Tibial artery (tissue), 4 donors: ENCODE data around the gene GATAD2B.

ENCODE experiments used
- DNase-seq, 2 donors: peaks; one replicate each; pipeline ENCODE4 v3.0.0-alpha.2; 2019
- H3K27ac ChIP-seq, 2 donors: fragments of 200-600 bp; sonication (generic) in 1 of 2; 1 replicate in 1 of 2; 2 replicates in 1 of 2; pipeline ENCODE4 v1.5.1; 2018 to 2019; ENCODE audit warnings: mild to moderate bottlenecking in 1 of 2
- H3K27me3 ChIP-seq, 2 donors: fragments of 200-600 bp; sonication (generic) in 1 of 2; one replicate each; pipeline versions ENCODE4 v1.5.1 to v1.6.0; 2016 to 2019
- H3K36me3 ChIP-seq, 3 donors: fragments of 200-600 bp; sonication (generic) in 2 of 3; one replicate each; pipeline ENCODE4 v1.5.1; 2016 to 2019; ENCODE audit warnings: mild to moderate bottlenecking in 2 of 3
- H3K4me1 ChIP-seq, 4 donors: fragments of 200-600 bp; sonication (generic) in 2 of 4; 1 replicate in 3 of 4; 2 replicates in 1 of 4; pipeline ENCODE4 v1.5.1; 2016 to 2019
- H3K4me3 ChIP-seq, 2 donors: fragments of 200-600 bp; sonication (generic) in 1 of 2; 1 replicate in 1 of 2; 2 replicates in 1 of 2; pipeline ENCODE4 v1.5.1; 2018 to 2019; ENCODE audit warnings: mild to moderate bottlenecking in 2 of 2
- H3K9me3 ChIP-seq, 3 donors: fragments of 200-600 bp; sonication (generic) in 1 of 3; one replicate each; pipeline ENCODE4 v1.5.1; 2016 to 2019
- intact Hi-C: fragments of 100-400 bp; cut with DNase I; formaldehyde crosslinking; loops from one replicate; pipeline ENCODE4 v1.15.0; 2023; ENCODE audit warnings: low total_unique reads
- TF ChIP-seq, protein P1 (sequence below), 2 experiments: fragments of 200-600 bp in 1 of 2; fragments of 450-650 bp in 1 of 2; IDR thresholded peaks; one replicate each; pipeline ENCODE4 v1.5.1; 2017 to 2019; ENCODE audit warnings: antibody characterized with exemption in 2 of 2, mild to moderate bottlenecking in 1 of 2, moderate library complexity in 1 of 2

GATAD2B gene

DNA sequence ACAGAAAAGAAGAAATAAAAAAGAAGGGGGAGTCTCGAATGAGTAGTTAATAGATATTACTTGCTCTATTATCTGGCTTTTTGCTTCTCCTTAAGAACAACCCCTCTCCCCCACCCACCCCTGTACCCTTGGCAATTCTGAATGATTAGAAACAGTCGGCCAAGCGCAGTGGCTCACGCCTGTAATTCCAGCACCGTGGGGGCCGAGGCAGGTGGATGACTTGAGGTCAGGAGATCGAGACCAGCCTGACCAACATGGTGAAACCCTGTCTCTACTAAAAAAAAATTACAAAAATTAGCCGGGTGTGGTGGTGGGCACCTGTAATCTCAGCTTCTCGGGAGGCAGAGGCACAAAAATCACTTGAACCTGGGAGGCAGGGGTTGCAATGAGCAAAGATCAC, 42.7 kb downstream of the GATAD2B start:
- no peaks in the 10 kb centered on the region for H3K36me3 ChIP-seq
- peaks cover 0 to 30% (median 21%) of the 10 kb centered on the region in 4 donors for H3K4me1 ChIP-seq
- intact Hi-C loops = no loop called here
- no peaks in the 10 kb centered on the region for H3K9me3 ChIP-seq
- no peak overlapping the region for H3K27ac ChIP-seq
- TF ChIP-seq, protein P1, sequence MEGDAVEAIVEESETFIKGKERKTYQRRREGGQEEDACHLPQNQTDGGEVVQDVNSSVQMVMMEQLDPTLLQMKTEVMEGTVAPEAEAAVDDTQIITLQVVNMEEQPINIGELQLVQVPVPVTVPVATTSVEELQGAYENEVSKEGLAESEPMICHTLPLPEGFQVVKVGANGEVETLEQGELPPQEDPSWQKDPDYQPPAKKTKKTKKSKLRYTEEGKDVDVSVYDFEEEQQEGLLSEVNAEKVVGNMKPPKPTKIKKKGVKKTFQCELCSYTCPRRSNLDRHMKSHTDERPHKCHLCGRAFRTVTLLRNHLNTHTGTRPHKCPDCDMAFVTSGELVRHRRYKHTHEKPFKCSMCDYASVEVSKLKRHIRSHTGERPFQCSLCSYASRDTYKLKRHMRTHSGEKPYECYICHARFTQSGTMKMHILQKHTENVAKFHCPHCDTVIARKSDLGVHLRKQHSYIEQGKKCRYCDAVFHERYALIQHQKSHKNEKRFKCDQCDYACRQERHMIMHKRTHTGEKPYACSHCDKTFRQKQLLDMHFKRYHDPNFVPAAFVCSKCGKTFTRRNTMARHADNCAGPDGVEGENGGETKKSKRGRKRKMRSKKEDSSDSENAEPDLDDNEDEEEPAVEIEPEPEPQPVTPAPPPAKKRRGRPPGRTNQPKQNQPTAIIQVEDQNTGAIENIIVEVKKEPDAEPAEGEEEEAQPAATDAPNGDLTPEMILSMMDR (IDR thresholded peaks at IDR 0.05) = no peak
- no peak overlapping the region for H3K4me3 ChIP-seq
- no peaks in the 10 kb centered on the region for H3K27me3 ChIP-seq
- no peak for DNase-seq

GRCh38 chr1:153877112-153877511, 45.7 kb downstream of the GATAD2B start:
- intact Hi-C loops = no loop called here
- Histone ChIP-seq H3K4me3 (no peak overlapping the region), H3K27me3 (no peaks in the 10 kb centered on the region), H3K9me3 (no peaks in the 10 kb centered on the region), H3K36me3 (no peaks in the 10 kb centered on the region), H3K27ac (no peak overlapping the region), H3K4me1 (peaks cover 0 to 26% (median 19%) of the 10 kb centered on the region in 4 donors)
- TF ChIP-seq, protein P1 (IDR thresholded peaks at IDR 0.05) = no peak
- DNase-seq = no peak

- Histone ChIP-seq H3K9me3 (no peaks in the 10 kb centered on the region), H3K4me1 (peaks cover 0 to 9% (median 3%) of the 10 kb centered on the region in 4 donors), H3K27ac (no peak overlapping the region), H3K27me3 (no peaks in the 10 kb centered on the region), H3K4me3 (no peak overlapping the region), H3K36me3 (no peaks in the 10 kb centered on the region)
- TF ChIP-seq, protein P1 (IDR thresholded peaks at IDR 0.05) = no peak
- intact Hi-C loops = no loop called here
- DNase-seq = no peak
Measured at GRCh38 chr1:153872934-153873333, 49.8 kb downstream of the GATAD2B start.

DNA sequence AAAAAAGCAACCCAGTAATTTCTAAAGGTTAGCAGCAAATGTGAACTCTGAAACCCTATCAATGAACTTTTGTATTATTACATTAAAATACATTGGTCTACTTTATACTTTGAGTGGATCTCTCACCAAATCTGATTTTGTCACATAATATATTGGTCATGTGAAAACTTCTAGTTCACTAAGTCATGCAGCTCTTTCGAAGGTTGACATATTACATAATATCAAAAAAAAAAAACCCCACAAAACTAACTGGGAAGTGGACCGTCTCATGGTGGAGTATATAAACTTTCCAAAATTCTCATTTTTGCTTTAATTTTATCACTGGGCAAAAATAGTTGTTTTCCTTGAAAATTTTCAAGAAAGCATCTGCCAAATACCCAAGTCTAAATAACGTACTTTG, 50.4 kb downstream of the GATAD2B start:
- TF ChIP-seq, protein P1 (IDR thresholded peaks at IDR 0.05) = no peak
- Histone ChIP-seq H3K9me3 (no peaks in the 10 kb centered on the region), H3K4me1 (peaks cover 0 to 9% (median 3%) of the 10 kb centered on the region in 4 donors), H3K27me3 (no peaks in the 10 kb centered on the region), H3K4me3 (no peak overlapping the region), H3K36me3 (no peaks in the 10 kb centered on the region), H3K27ac (no peak overlapping the region)
- DNase-seq = no peak
- intact Hi-C loops = no loop called here

- Histone ChIP-seq H3K4me1 (peaks cover 0 to 7% (median 3%) of the 10 kb centered on the region in 4 donors), H3K4me3 (no peak overlapping the region), H3K9me3 (no peaks in the 10 kb centered on the region), H3K27me3 (no peaks in the 10 kb centered on the region), H3K27ac (no peak overlapping the region), H3K36me3 (no peaks in the 10 kb centered on the region)
- intact Hi-C loops = no loop called here
- no peak for DNase-seq
- TF ChIP-seq, protein P1 (IDR thresholded peaks at IDR 0.05) = no peak
Measured at GRCh38 chr1:153869486-153869885, 53.3 kb downstream of the GATAD2B start.
